Ectodermal cell (in vitro differentiated cells): Measurements from ENCODE around the gene TIMP1.
"Not testable (repeated sequence)": the region's sequence is repeated elsewhere in the genome, so short reads cannot be mapped to it uniquely, and the experiment has no call there.

Experiments used
- H3K27ac ChIP-seq: 2 replicates; pipeline ENCODE4 v1.7.0; 2013; ENCODE audit warnings: mild to moderate bottlenecking, low read depth, low read length; ENCODE audit not compliant: insufficient read depth, poor library complexity, severe bottlenecking
- H3K27me3 ChIP-seq: 2 replicates; pipeline ENCODE4 v1.7.0; 2013; ENCODE audit warnings: mild to moderate bottlenecking, low read length; ENCODE audit not compliant: insufficient read depth, control insufficient read depth, poor library complexity, severe bottlenecking
- H3K36me3 ChIP-seq: one replicate; pipeline ENCODE4 v1.7.0; 2013; ENCODE audit warnings: low read length; ENCODE audit not compliant: control insufficient read depth, insufficient read depth
- H3K4me1 ChIP-seq: one replicate; pipeline ENCODE4 v1.7.0; 2013; ENCODE audit warnings: low read length; ENCODE audit not compliant: control insufficient read depth, insufficient read depth
- H3K4me3 ChIP-seq: 2 replicates; pipeline ENCODE4 v1.7.0; 2013; ENCODE audit warnings: low read depth, low read length, control low read depth; ENCODE audit not compliant: insufficient read depth
- H3K9me3 ChIP-seq: 2 replicates; pipeline ENCODE4 v1.7.0; 2013; ENCODE audit warnings: mild to moderate bottlenecking, low read length, moderate library complexity; ENCODE audit not compliant: control insufficient read depth
- WGBS, 2 experiments: methylation state at CpG; one replicate each; pipeline ENCODE4 v1.1.7; 2013; ENCODE audit warnings: missing lambda C conversion rate in 2 of 2; 5-methylcytosine and 5-hydroxymethylcytosine counted together

Gene TIMP1

DNA sequence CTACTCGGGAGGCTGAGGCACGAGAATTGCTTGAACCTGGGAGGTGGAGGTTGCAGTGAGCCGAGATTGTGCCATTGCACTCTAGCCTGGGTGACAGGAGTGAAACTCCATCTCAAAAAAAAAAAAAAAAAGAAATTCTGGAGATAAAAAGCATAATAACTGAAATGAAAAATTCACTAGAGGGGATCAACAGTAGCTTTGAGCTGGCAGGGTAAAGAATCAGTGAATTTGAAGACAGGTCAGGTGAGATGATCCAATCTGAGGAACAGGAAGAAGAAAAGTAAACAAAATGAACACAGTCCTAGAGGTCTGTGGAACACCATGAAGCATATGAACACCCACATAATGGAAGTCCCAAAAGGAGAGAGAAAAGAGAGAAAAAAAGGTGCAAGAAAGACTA, 15.0 kb downstream of the TIMP1 start:
- Histone ChIP-seq H3K27me3 (no peaks in the 10 kb centered on the region), H3K9me3 (no peaks in the 10 kb centered on the region), H3K36me3 (no peaks in the 10 kb centered on the region), H3K27ac (no peak overlapping the region), H3K4me3 (no peak overlapping the region), H3K4me1 (no peaks in the 10 kb centered on the region)
- WGBS, 2 experiments = 92 to 100% methylated on average over 3 of the region's 3 CpGs

DNA sequence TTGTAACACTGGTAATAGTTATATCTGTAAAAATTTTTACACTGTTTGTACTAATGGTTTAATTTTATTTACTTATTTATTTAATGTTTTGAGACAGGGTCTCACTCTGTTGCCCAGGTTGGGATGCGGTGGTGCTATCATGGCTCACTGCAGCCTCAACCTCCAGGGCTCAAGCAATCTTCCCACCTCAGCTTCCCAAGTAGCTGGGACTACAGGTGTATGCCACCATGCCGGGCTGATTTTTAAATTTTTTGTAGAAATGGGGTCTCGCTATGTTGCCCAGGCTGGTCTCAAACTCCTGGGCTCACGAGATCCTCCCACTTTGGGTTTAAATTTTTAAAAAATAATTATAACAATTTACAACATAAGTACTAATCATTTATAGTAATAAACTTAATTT, 20.9 kb downstream of the TIMP1 start:
- WGBS, 2 experiments = 94% methylated on average over 1 of the region's 4 CpGs
- H3K27me3 ChIP-seq = not testable (repeated sequence)

DNA sequence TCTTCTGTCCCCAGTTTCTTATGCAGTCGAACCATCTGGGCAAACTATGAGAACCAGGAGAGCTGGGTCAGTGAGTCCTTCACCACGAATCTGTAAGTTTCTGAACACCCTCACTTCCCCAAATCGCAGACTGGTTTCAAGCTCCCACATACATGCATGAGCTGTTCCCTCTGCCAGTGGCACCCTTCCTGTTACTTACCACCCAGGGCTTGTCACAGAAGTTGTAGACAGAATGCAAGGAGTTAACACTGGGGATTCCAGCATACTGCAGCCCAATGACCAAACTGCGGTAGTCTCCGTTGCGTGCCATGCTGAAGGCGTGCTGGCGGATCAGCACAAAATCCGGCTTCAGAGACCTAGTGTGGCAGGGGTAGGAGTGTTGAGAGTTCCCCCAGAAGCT, 22.8 kb downstream of the TIMP1 start:
- Histone ChIP-seq H3K4me3 (no peak overlapping the region), H3K27ac (no peak overlapping the region), H3K9me3 (no peaks in the 10 kb centered on the region), H3K4me1 (peaks cover 6% of the 10 kb centered on the region), H3K36me3 (no peaks in the 10 kb centered on the region), H3K27me3 (no peaks in the 10 kb centered on the region)
- 82 to 89% methylated on average over 9 of the region's 9 CpGs for WGBS, 2 experiments

More for the DNA sequence above, 20.9 kb downstream of the TIMP1 start:
- H3K4me3 ChIP-seq, H3K36me3 ChIP-seq, H3K4me1 ChIP-seq, H3K27ac ChIP-seq, H3K9me3 ChIP-seq: not testable (repeated sequence)

DNA sequence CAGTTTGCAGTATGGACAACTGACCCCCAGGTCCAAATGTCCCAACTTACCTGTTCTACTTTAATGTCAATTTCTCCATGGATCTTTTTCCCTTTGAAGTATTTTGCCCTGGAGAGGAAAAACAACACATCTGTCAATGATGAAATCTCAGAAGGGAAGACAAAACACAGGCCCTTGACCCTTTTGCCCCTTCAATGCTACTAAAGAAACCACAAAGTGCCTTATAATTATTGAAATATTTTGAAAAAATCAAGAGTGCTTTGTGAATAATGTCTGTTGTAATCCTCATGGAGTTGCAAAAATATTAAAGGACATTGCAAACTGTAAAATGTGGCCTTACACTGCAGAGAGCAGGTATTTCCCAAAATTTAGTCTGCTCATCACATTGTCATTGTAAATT, 24.9 kb downstream of the TIMP1 start:
- Histone ChIP-seq H3K36me3 (no peaks in the 10 kb centered on the region), H3K4me1 (peaks cover 6% of the 10 kb centered on the region), H3K9me3 (no peaks in the 10 kb centered on the region), H3K27ac (no peak overlapping the region), H3K27me3 (no peaks in the 10 kb centered on the region), H3K4me3 (no peak overlapping the region)

DNA sequence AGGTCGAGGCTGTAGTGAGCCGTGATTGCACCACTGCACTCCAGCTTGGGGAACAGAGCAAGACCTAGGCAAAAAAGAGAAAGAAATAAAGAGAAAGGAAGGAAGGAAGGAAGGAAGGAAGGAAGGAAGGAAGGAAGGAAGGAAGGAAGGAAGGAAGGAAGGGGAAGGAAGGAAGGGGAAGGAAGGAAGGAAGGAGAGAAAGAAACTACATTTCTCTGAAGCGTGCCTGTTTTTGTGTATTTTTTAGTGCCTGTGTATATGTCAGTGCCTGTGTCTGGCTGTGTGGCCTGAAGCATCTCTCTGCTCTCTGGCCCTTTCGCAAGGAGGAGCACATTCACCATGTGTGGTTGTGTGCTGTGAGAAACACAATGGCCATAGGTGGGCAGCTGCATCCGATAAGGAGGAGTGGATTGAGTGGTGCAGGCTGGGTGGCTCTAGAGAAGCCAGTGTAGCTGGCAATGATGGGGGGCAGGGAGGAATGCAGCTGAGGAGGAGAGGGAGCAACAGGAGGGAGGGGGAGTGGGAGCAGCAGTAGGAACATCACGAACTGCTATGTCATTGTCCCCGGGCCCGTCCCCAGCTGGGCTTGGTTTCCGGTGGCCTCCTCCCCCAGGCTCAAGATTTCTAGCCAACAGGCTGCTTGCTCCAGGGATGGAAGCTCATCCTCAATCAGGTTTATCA, 26.0 kb downstream of the TIMP1 start:
- Histone ChIP-seq H3K36me3 (no peaks in the 10 kb centered on the region), H3K27ac (no peak overlapping the region), H3K9me3 (no peaks in the 10 kb centered on the region), H3K4me3 (no peak overlapping the region), H3K27me3 (no peaks in the 10 kb centered on the region), H3K4me1 (peaks cover 6% of the 10 kb centered on the region)
- 34 to 41% methylated on average over 9 of the region's 9 CpGs for WGBS, 2 experiments

DNA sequence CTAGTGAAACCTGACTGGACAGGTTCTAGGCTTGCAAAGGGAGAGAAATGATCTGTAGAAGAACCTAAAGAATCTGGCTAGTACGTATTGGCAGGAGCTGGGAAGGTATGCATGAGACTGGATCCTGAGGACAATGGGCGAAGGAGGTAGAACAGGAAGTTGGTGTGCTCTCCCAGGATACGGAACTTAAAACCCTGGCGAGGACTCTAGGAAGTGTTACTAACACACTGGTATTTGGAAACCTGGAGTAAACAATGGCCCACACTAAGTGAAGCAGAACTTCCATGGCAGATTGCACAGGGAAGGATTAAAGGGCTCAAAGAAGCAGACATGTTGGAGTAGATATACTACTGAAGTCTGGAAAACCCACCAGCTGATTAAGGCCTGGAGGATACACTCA, 28.3 kb downstream of the TIMP1 start:
- Histone ChIP-seq H3K27me3 (no peaks in the 10 kb centered on the region), H3K9me3 (no peaks in the 10 kb centered on the region), H3K27ac (no peak overlapping the region), H3K4me3 (no peak overlapping the region), H3K4me1 (peaks cover 6% of the 10 kb centered on the region), H3K36me3 (no peaks in the 10 kb centered on the region)
- 92 to 93% methylated on average over 4 of the region's 4 CpGs for WGBS, 2 experiments

DNA sequence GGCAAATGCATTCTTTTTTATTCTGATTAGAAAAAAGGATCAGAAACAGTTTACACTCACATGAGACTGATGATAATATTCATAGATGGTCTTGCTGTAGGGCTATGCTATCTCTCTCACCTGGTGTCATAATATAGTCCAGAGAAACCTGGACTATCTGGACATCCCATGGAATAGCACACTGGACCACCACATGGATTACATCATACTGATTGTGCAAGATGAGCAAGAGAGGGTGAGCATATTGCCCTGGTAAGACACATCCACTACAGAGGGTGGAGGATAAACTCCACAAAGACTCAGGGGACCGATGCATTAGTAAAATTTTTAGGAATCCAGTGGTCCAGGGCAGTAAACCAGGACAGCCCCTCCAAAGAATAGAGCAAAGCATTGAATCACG, 29.3 kb downstream of the TIMP1 start:
- H3K36me3 ChIP-seq = no peaks in the 10 kb centered on the region
- H3K27ac ChIP-seq = no peak overlapping the region
- 90 to 94% methylated on average over 2 of the region's 2 CpGs for WGBS, 2 experiments
- no peaks in the 10 kb centered on the region for H3K9me3 ChIP-seq
- no peak overlapping the region for H3K4me3 ChIP-seq
- H3K27me3 ChIP-seq = no peaks in the 10 kb centered on the region
- peaks cover 6% of the 10 kb centered on the region for H3K4me1 ChIP-seq

DNA sequence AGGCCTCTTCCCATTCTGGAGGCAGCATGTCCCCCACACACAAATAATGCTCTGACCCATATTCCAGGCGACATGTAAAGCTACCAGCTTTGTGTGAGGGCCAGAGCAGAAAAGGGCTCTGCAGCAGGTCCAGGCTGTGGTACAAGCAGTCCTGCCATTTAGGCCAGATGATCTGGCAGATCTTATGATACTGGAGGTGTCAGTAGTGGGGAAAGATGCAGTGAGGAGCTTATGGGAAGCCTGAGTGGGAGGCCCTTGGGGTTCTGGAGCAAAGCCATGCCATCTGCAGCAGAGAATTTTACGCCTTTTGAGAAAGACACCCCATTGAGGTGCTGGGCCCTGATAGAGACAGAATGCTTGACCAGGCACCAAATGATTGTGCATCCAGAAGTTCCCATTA, 29.7 kb downstream of the TIMP1 start:
- Histone ChIP-seq H3K27ac (no peak overlapping the region), H3K27me3 (no peaks in the 10 kb centered on the region), H3K4me1 (peaks cover 6% of the 10 kb centered on the region), H3K4me3 (no peak overlapping the region), H3K36me3 (no peaks in the 10 kb centered on the region), H3K9me3 (no peaks in the 10 kb centered on the region)
- WGBS, 2 experiments = 92 to 94% methylated on average over 2 of the region's 2 CpGs

DNA sequence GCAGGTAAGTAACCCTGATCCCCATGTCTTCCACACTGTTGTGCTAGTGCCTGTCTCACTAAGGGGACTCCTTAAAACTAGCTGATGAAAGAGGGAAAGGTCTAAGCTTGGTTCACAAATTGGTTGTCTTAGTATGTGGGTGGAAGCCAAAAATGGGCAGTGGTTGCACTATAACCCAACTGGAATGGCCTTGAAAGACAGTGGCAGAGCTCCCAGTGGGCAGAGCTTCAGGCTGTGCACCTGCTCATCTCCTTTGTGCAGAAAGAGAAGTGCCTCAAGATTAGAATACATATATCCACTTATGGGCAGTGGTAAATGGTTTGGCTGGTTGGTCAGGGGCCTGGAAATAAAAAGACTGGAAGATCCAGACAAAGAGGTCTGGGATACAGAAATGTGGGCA, 30.2 kb downstream of the TIMP1 start:
- Histone ChIP-seq H3K36me3 (no peaks in the 10 kb centered on the region), H3K27me3 (no peaks in the 10 kb centered on the region), H3K4me3 (no peak overlapping the region), H3K9me3 (no peaks in the 10 kb centered on the region), H3K27ac (no peak overlapping the region), H3K4me1 (peaks cover 6% of the 10 kb centered on the region)

DNA sequence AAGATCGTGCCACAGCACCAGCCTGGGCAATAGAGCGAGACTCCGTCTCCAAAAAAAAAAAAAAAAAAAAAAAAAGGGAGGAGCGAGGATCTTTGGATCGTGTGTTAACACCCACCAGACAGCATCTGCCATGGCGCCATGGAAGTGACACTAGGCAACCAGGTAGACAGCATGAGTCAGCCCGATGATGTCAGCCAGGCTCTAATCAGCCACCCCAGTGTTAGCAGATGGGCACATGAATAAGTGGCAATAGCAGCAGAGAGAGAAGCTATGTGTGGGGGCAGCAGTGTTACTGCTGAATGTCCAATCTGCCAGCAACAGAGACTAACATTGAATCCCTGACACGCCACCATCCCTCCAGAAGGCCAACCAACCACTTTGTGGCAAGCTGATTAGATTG, 30.8 kb downstream of the TIMP1 start:
- Histone ChIP-seq H3K36me3 (no peaks in the 10 kb centered on the region), H3K27ac (no peak overlapping the region), H3K4me1 (peaks cover 6% of the 10 kb centered on the region), H3K4me3 (no peak overlapping the region), H3K9me3 (no peaks in the 10 kb centered on the region), H3K27me3 (no peaks in the 10 kb centered on the region)
- 95% methylated on average over 8 of the region's 8 CpGs for WGBS, 2 experiments

DNA sequence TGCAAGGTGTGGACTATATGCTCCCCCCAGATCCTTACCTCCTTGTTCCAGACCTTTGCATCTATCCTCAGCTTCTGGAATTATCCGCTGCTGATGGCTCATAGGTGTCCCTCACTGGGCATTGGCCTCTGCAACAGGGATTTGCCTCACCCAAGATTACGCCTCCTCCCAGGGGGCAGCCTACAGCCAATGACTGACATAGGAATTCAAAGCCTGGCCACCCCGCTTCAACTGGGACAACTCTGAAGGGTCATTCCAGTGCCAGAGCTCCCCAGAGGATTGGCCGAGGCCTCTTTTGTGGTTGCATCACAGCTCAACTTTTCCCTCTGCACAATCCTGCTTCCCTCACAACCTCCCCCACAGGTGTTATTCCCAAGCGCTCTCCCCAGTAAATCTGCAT, 32.4 kb downstream of the TIMP1 start:
- Histone ChIP-seq H3K27ac (no peak overlapping the region), H3K4me1 (no peaks in the 10 kb centered on the region), H3K9me3 (no peaks in the 10 kb centered on the region), H3K27me3 (peaks cover 11% of the 10 kb centered on the region), H3K36me3 (no peaks in the 10 kb centered on the region), H3K4me3 (no peak overlapping the region)
- 61 to 71% methylated on average over 4 to 5 of the region's 5 CpGs for WGBS, 2 experiments
